ENCODE measurements around the gene NOP56. TPM values are rescaled to one million over a fixed set of nuclear protein-coding genes. Genes with fewer than 3 reads are reported as not detected.
A peak's percentile ranks its signal among the peaks of the same experiment; 100 is the strongest.

The NOP56 gene
- total RNA-seq, 1 donor: 127 TPM

DNA sequence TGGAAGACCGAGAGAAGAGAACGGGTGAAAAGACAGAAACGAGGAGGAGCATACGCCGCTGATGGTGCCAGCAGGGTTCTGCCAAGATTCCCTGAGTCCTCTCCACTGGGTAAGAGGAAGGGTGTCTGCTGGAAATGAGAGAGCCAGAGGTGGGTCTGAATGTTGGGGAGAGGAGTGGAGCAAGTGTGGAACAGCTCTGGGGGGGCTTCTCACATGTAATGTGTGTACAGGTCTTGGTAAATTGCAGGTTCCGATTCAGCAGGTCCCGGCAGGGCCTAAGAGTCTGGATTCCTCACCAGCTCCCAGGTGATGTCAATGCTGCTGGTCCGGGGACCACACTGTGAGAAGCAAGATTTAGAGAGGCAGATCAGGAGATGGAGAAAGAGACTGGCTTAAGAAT, 38.7 kb downstream of the NOP56 start:
- no peak for TF ChIP-seq CTCF (IDR thresholded peaks at IDR 0.05; ENCODE audit: insufficient read depth, low read depth, low read length)
- no peak overlapping the region for H3K4me3 ChIP-seq (ENCODE audit: low read depth, low read length)
- DNase-seq (ENCODE audit: low read depth): no peak

DNA sequence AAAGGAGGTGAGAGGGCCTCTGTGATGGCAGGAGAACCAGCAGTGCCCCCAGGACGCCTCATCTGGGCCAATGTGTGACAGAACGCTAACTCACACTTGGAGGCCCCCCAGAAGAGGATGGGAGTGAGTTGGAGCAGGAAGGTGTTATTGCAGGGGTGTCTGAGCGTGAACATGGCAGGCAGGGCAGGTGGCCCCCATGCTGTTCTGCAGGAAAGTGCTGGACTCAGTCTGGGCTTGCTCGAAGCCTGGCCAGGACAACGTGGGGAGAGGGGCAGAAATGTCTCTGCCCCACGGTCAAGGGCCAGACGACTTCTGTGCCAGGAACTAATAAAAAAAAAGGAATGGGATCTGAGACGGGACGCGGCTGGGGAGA, 39.2 kb downstream of the NOP56 start:
- TF ChIP-seq CTCF (IDR thresholded peaks at IDR 0.05; ENCODE audit: insufficient read depth, low read depth, low read length): no peak
- no peak for DNase-seq (ENCODE audit: low read depth)
- H3K4me3 ChIP-seq (ENCODE audit: low read depth, low read length): no peak overlapping the region

DNA sequence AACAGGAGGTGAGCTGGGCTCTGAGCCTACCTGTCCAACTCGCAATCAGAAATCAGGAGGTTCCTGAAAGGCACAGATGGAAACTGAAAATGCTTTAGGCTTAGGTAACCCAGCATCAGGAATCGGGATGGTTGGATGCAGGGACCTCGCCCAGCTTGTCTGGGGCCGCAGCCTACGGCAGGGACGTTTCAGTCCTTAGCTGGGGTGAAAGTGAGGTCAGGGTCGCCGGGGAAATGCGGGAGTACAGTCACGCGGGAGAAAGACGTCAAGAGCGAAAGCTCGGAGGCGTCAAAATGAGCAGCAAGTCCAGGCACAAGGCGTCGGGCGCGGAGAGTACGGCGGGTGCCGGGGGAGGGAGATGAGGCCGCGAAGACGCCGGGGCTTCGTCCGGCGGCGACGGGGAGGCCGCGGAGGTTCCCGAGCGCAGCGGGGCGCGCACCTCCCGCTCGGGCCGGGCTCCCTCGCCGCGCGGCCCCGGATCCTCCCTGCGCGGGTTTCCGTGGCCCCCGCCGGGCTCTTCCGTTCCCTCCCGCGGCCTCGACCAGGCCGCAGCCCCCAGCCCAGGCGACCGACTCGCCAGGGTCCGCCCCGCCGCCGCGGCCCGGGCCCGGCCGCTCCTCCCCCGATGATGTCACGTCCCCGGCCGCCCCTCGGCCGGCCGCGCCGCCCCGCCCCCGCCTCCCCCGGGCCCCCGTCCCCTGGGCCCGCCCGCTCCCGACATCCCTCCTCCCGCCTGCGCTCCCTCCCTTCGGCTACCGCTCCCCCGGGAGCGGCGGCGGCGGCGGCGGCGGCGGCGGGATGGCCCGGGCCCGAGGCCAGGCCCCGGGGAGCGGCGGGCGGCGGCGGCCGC, 39.8 kb downstream of the NOP56 start, which contains the start of gene EBF4:
TSS of gene EBF4 (plus strand) at position 745 of the 850 bp plus-strand sequence. CDS start 866 bp downstream, outside the sequence.
- no peak for TF ChIP-seq CTCF (IDR thresholded peaks at IDR 0.05; ENCODE audit: insufficient read depth, low read depth, low read length)
- H3K4me3 ChIP-seq (ENCODE audit: low read depth, low read length): peak within 1 kb of the TSS; percentile 42
- peak; percentile 43 for DNase-seq (ENCODE audit: low read depth)

DNA sequence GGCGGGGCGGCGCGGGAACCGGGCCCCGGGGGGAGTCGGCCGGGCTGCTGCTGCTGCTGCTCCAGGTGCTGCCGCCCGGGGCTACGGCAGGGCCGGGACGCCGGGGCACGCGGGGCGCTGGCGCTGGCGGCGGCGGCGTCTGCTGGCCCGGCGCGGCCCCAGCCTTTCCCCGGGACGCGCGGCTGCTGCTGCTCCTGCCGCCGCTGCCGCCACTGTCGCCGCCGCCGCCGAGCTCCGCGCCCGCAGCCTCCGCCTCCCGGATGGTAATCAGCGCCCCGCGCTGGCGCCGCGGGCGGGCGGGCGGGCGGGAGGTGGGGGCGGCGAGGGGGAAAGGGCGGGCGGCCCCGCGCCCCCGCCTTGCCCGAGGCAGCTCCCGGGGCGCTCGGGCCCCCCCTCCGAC, 40.5 kb downstream of the NOP56 start:
- DNase-seq (ENCODE audit: low read depth): no peak
- H3K4me3 ChIP-seq (ENCODE audit: low read depth, low read length): peak overlapping the region; percentile 12
- no peak for TF ChIP-seq CTCF (IDR thresholded peaks at IDR 0.05; ENCODE audit: insufficient read depth, low read depth, low read length)

GRCh38 chr20:2693286-2694007, 41.0 kb downstream of the NOP56 start:
- TF ChIP-seq CTCF (IDR thresholded peaks at IDR 0.05; ENCODE audit: insufficient read depth, low read depth, low read length): no peak
- peak; percentile 17 for DNase-seq (ENCODE audit: low read depth)
- peak overlapping the region; percentile 33 for H3K4me3 ChIP-seq (ENCODE audit: low read depth, low read length)

DNA sequence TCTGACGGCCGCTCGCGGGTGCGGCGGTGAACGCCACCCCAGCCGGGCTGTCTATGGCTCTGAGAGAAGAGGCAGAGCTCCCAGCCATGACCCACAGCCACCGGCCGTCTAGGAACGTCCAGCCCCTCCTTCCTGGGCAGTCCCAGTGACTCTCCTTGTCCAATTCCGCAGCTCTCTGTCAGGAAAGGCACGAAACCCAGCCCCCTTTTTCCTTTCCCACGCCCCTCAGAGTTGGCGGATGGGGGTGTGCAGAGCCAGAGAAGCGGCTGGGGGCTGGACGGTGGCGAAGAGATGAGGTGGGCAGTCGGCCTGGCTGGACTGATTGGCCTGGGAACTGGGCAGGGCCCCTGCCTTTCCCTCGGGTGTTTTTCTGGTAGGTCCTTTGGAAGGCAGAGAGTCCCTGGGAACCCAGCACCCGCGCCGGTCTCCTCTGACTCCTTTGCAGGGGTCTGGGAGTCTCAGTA, 41.6 kb downstream of the NOP56 start:
- no peak for DNase-seq (ENCODE audit: low read depth)
- no peak overlapping the region for H3K4me3 ChIP-seq (ENCODE audit: low read depth, low read length)
- TF ChIP-seq CTCF (IDR thresholded peaks at IDR 0.05; ENCODE audit: insufficient read depth, low read depth, low read length): no peak
